ENCODE data around the gene VSTM4. TPM values are rescaled to one million over a fixed set of nuclear protein-coding genes. Genes with fewer than 3 reads are reported as not detected.

VSTM4 gene
- total RNA-seq, 1 experiment from 2014 or later, result not detected

DNA sequence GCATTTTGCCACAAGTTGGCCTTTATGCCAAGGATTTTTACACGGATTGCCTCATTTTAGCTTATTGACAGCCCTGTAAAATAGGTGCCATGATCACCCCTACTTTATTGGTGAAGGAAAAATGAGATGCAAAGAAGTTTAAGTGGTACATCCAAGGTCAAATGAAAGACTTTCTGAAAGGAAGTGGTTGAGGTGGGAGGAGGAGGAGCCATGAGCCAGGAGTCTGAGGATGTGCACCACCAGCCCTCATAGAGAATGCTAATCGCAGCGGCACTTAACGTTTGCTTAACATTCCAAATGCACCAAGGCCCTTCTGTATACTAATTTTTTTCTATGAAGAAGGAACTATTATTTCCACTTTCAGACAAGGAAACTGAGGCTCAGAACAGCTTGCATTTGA, 144.7 kb downstream of the VSTM4 start:
- BruUV-seq (replicated peaks), result no TSS peak
- H3K27ac Mint-ChIP-seq (ENCODE audit: unreplicated experiment), result no peak overlapping the region
- no peaks in the 10 kb centered on the region for H3K9me3 Mint-ChIP-seq (ENCODE audit: low read depth, unreplicated experiment)
- H3K4me1 Mint-ChIP-seq (ENCODE audit: low read depth, unreplicated experiment), result no peaks in the 10 kb centered on the region
- H3K27me3 Mint-ChIP-seq (ENCODE audit: unreplicated experiment), result peaks cover 67% of the 10 kb centered on the region
- H3K4me3 Mint-ChIP-seq (ENCODE audit: low read depth, unreplicated experiment), result no peak overlapping the region
- no peak for DNase-seq
- intact Hi-C loops (cut with micrococcal nuclease; ENCODE audit: unreplicated experiment), result no loop called here
- TF ChIP-seq, protein P1, sequence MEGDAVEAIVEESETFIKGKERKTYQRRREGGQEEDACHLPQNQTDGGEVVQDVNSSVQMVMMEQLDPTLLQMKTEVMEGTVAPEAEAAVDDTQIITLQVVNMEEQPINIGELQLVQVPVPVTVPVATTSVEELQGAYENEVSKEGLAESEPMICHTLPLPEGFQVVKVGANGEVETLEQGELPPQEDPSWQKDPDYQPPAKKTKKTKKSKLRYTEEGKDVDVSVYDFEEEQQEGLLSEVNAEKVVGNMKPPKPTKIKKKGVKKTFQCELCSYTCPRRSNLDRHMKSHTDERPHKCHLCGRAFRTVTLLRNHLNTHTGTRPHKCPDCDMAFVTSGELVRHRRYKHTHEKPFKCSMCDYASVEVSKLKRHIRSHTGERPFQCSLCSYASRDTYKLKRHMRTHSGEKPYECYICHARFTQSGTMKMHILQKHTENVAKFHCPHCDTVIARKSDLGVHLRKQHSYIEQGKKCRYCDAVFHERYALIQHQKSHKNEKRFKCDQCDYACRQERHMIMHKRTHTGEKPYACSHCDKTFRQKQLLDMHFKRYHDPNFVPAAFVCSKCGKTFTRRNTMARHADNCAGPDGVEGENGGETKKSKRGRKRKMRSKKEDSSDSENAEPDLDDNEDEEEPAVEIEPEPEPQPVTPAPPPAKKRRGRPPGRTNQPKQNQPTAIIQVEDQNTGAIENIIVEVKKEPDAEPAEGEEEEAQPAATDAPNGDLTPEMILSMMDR (IDR thresholded peaks at IDR 0.05; ENCODE audit: unreplicated experiment), result no peak
- CTCF ChIA-PET, result no interaction called here
- H3K36me3 Mint-ChIP-seq (ENCODE audit: insufficient read depth, unreplicated experiment), result no peaks in the 10 kb centered on the region

DNA sequence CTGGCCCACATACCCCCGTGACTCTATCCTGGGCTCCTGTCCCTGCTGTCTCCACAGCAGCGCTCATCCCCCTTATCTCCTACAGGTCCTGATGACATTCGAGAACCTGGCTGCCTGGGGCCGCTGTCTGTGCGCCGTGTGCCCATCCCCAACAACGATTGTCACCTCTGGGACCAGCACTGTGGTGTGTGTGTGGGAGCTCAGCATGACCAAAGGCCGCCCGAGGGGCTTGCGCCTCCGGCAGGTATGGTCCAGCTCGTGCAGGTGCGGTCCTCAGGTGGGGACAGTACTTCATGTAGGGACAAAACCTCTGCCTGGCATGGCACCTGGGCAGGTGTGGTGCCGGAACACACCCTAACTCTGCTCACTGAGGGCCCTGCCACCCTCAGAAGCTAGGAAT, 145.3 kb downstream of the VSTM4 start:
- CTCF ChIA-PET, result no interaction called here
- BruUV-seq (replicated peaks), result no TSS peak
- intact Hi-C loops (cut with micrococcal nuclease; ENCODE audit: unreplicated experiment), result no loop called here

DNA sequence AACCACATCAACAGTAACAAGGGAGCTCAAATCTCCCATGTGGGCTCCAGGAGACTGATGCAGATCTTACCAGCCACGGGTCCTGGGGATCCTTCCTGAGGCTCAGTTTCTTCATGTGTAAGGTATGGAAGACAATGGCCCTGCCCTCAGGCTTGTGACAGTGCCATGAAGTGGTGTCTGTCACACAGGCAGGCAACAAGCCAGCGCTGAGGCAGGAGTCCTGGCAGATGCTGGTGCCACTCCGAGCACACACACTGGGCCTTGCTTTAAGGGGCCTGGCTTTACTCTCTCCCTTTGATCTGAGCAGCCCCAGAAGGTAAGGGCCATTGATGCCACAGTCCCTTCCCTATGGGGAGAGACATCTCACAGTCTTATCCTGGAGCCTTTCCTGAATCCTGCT, 147.3 kb downstream of the VSTM4 start:
- H3K4me3 Mint-ChIP-seq (ENCODE audit: low read depth, unreplicated experiment), result no peak overlapping the region
- H3K4me1 Mint-ChIP-seq (ENCODE audit: low read depth, unreplicated experiment), result no peaks in the 10 kb centered on the region
- DNase-seq, result no peak
- CTCF ChIA-PET, result no interaction called here
- TF ChIP-seq, protein P1 (IDR thresholded peaks at IDR 0.05; ENCODE audit: unreplicated experiment), result no peak
- intact Hi-C loops (cut with micrococcal nuclease; ENCODE audit: unreplicated experiment), result no loop called here
- peaks cover 78% of the 10 kb centered on the region for H3K27me3 Mint-ChIP-seq (ENCODE audit: unreplicated experiment)
- no peaks in the 10 kb centered on the region for H3K9me3 Mint-ChIP-seq (ENCODE audit: low read depth, unreplicated experiment)
- no TSS peak for BruUV-seq (replicated peaks)
- no peak overlapping the region for H3K27ac Mint-ChIP-seq (ENCODE audit: unreplicated experiment)
- no peaks in the 10 kb centered on the region for H3K36me3 Mint-ChIP-seq (ENCODE audit: insufficient read depth, unreplicated experiment)

More for the DNA sequence above, 145.3 kb downstream of the VSTM4 start:
- no peak overlapping the region for H3K4me3 Mint-ChIP-seq (ENCODE audit: low read depth, unreplicated experiment)
- H3K9me3 Mint-ChIP-seq (ENCODE audit: low read depth, unreplicated experiment), result no peaks in the 10 kb centered on the region
- DNase-seq, result no peak
- H3K27ac Mint-ChIP-seq (ENCODE audit: unreplicated experiment), result no peak overlapping the region
- TF ChIP-seq, protein P1 (IDR thresholded peaks at IDR 0.05; ENCODE audit: unreplicated experiment), result no peak
- peaks cover 67% of the 10 kb centered on the region for H3K27me3 Mint-ChIP-seq (ENCODE audit: unreplicated experiment)
- no peaks in the 10 kb centered on the region for H3K4me1 Mint-ChIP-seq (ENCODE audit: low read depth, unreplicated experiment)
- no peaks in the 10 kb centered on the region for H3K36me3 Mint-ChIP-seq (ENCODE audit: insufficient read depth, unreplicated experiment)

DNA sequence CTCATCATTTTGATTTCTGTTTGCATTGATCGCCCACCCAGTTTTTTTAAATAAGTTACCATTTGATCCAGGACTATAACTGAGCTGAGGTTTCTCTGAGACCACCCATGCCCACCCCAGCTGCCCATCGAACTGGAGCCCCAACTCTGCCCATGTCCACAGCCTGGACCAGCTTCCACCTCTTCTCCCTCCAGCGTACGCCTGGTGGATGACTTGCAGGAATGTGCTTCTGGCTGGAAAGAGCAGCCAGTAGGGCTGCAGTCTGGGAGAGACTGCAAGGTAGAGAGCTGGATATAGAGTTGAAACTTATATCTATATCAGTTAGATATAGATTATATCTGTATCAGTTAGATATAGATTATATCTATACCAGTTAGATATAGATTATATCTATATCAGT, 149.9 kb downstream of the VSTM4 start:
- Mint-ChIP-seq H3K27ac (ENCODE audit: unreplicated experiment) (no peak overlapping the region), H3K4me3 (ENCODE audit: low read depth, unreplicated experiment) (no peak overlapping the region), H3K36me3 (ENCODE audit: insufficient read depth, unreplicated experiment) (no peaks in the 10 kb centered on the region), H3K9me3 (ENCODE audit: low read depth, unreplicated experiment) (no peaks in the 10 kb centered on the region), H3K4me1 (ENCODE audit: low read depth, unreplicated experiment) (no peaks in the 10 kb centered on the region), H3K27me3 (ENCODE audit: unreplicated experiment) (peaks cover 94% of the 10 kb centered on the region)
- CTCF ChIA-PET, result no interaction called here
- no peak for DNase-seq
- TF ChIP-seq, protein P1 (IDR thresholded peaks at IDR 0.05; ENCODE audit: unreplicated experiment), result no peak
- intact Hi-C loops (cut with micrococcal nuclease; ENCODE audit: unreplicated experiment), result no loop called here
- BruUV-seq (replicated peaks), result no TSS peak

Small RNAs within 50 kb of the gene (microRNA-seq; reads per million reads assigned to microRNA genes)
- not detected for gene MIR4294

Other genes with a start within 250 kb of the VSTM4 start
- not detected in 2 replicates for gene LRRC18, start 175.7 kb downstream of the VSTM4 start, total RNA-seq (2022)
- not detected in 2 replicates for gene FAM170B, start 18.5 kb upstream of the VSTM4 start, total RNA-seq (2022)
- gene TMEM273, start 72.9 kb upstream of the VSTM4 start, total RNA-seq (2022), result not detected in 2 replicates
- gene C10orf71, start 183.6 kb upstream of the VSTM4 start, total RNA-seq (2022), result not detected in 2 replicates